MM.1S (cell line): ENCODE measurements around the gene PIGT.

Experiments
- CTCF ChIP-seq: fragments of 300-600 bp; sonication (generic); IDR thresholded peaks from 2 replicates; pipeline ENCODE4 v1.5.1; 2016; ENCODE audit warnings: antibody characterized with exemption, low read length, mixed read lengths
- EZH2 ChIP-seq: fragments of 300-600 bp; sonication (generic); optimal IDR thresholded peaks from 2 replicates; pipeline ENCODE3; 2017; ENCODE audit warnings: low read depth, mild to moderate bottlenecking, antibody characterized with exemption, low read length, mixed read lengths
- EZH2phosphoT487 ChIP-seq: fragments of 300-600 bp; sonication (generic); IDR thresholded peaks from 2 replicates; pipeline ENCODE4 v1.6.1; 2018; ENCODE audit warnings: antibody characterized with exemption, low read length

- no peak for TF ChIP-seq CTCF
- TF ChIP-seq EZH2 = no peak
- no peak for TF ChIP-seq EZH2phosphoT487
Measured at GRCh38 chr20:45410887-45411286, 5.1 kb upstream of the PIGT start.
